ENCODE results near the gene CDH20. TPM values are rescaled to one million over a fixed set of nuclear protein-coding genes. Genes with fewer than 3 reads are reported as not detected.
A peak's percentile ranks its signal among the peaks of the same experiment; 100 is the strongest.

CDH20 gene
- total RNA-seq, 4 donors from 2014 or later, result 0.83 to 5.5 (median 2.0) TPM

GRCh38 chr18:61292280-61293035 is 40.8 kb upstream of the CDH20 start:
- TF ChIP-seq CTCF (IDR thresholded peaks at IDR 0.05) (no peak), POLR2A (IDR thresholded peaks at IDR 0.05) (no peak)
- Histone ChIP-seq H3K4me1 (no peaks in the 10 kb centered on the region), H3K27ac (no peak overlapping the region), H3K27me3 (no peaks in the 10 kb centered on the region), H3K36me3 (no peaks in the 10 kb centered on the region), H3K4me3 (no peak overlapping the region), H3K9me3 (no peaks in the 10 kb centered on the region)
- DNase-seq, result no peak

GRCh38 chr18:61295153-61295552 is 38.1 kb upstream of the CDH20 start:
- no peaks in the 10 kb centered on the region for H3K9me3 ChIP-seq

GRCh38 chr18:61308004-61308403 is 25.2 kb upstream of the CDH20 start:
- TF ChIP-seq CTCF (IDR thresholded peaks at IDR 0.05) (no peak), POLR2A (IDR thresholded peaks at IDR 0.05) (no peak)
- DNase-seq, result no peak
- Histone ChIP-seq H3K4me1 (no peaks in the 10 kb centered on the region), H3K27ac (no peak overlapping the region), H3K9me3 (no peaks in the 10 kb centered on the region), H3K36me3 (no peaks in the 10 kb centered on the region), H3K27me3 (no peaks in the 10 kb centered on the region), H3K4me3 (no peak overlapping the region)

More at GRCh38 chr18:61295153-61295552, 38.1 kb upstream of the CDH20 start:
- Histone ChIP-seq H3K4me3 (no peak overlapping the region), H3K27ac (no peak overlapping the region), H3K4me1 (no peaks in the 10 kb centered on the region), H3K27me3 (no peaks in the 10 kb centered on the region), H3K36me3 (no peaks in the 10 kb centered on the region)
- no peak for DNase-seq
- TF ChIP-seq CTCF (IDR thresholded peaks at IDR 0.05) (no peak), POLR2A (IDR thresholded peaks at IDR 0.05) (no peak)

- Histone ChIP-seq H3K27ac (no peak overlapping the region), H3K4me3 (no peak overlapping the region), H3K27me3 (no peaks in the 10 kb centered on the region), H3K9me3 (no peaks in the 10 kb centered on the region), H3K36me3 (no peaks in the 10 kb centered on the region), H3K4me1 (no peaks in the 10 kb centered on the region)
- DNase-seq, result no peak
- TF ChIP-seq POLR2A (IDR thresholded peaks at IDR 0.05) (no peak), CTCF (IDR thresholded peaks at IDR 0.05) (no peak)
Measured at GRCh38 chr18:61308795-61309393, 24.3 kb upstream of the CDH20 start.

GRCh38 chr18:61322265-61322873 is 10.9 kb upstream of the CDH20 start:
- peak; percentile 17 to 82 (median 79) for DNase-seq
- no peak overlapping the region for H3K4me3 ChIP-seq
- no peaks in the 10 kb centered on the region for H3K27me3 ChIP-seq
- TF ChIP-seq POLR2A (IDR thresholded peaks at IDR 0.05) (no peak), CTCF (IDR thresholded peaks at IDR 0.05) (peak in 4 of 6 experiments; percentile 54 to 92 (median 88))
- H3K36me3 ChIP-seq, result no peaks in the 10 kb centered on the region
- no peaks in the 10 kb centered on the region for H3K4me1 ChIP-seq
- H3K27ac ChIP-seq, result no peak overlapping the region
- H3K9me3 ChIP-seq, result no peaks in the 10 kb centered on the region

Data from Peyer's patch (tissue), 4 donors.